ENCODE measurements around the gene CKAP5.
"Not testable (repeated sequence)": the region's sequence is repeated elsewhere in the genome, so short reads cannot be mapped to it uniquely, and the experiment has no call there.

Gene CKAP5

GRCh38 chr11:46725338-46726205 lies 120.5 kb downstream of the CKAP5 start:
- DNase-seq: no peak

GRCh38 chr11:46724088-46724487 lies 122.0 kb downstream of the CKAP5 start:
- DNase-seq: no peak

- no peak for DNase-seq
Observed at GRCh38 chr11:46723359-46723680, 122.8 kb downstream of the CKAP5 start.

GRCh38 chr11:46722566-46723358 lies 123.3 kb downstream of the CKAP5 start:
- no peak for DNase-seq

GRCh38 chr11:46721286-46721685 lies 124.8 kb downstream of the CKAP5 start:
- no peak for DNase-seq

GRCh38 chr11:46719543-46720218 lies 126.4 kb downstream of the CKAP5 start:
- no peak for DNase-seq

- DNase-seq: no peak
Observed at GRCh38 chr11:46719048-46719542, 127.0 kb downstream of the CKAP5 start, which contains the start of gene F2. Gene F2 (plus strand): TSS chr11:46719213. CDS start chr11:46719236, 23 bp downstream.

- DNase-seq: no peak
Observed at GRCh38 chr11:46718155-46719019, 127.7 kb downstream of the CKAP5 start.

- DNase-seq: not testable (repeated sequence)
Observed at GRCh38 chr11:46717825-46718154, 128.3 kb downstream of the CKAP5 start.

- DNase-seq: no peak
Observed at GRCh38 chr11:46712874-46713576, 133.1 kb downstream of the CKAP5 start.

GRCh38 chr11:46711303-46711702 lies 134.8 kb downstream of the CKAP5 start:
- DNase-seq: no peak

- no peak for DNase-seq
Observed at GRCh38 chr11:46710821-46711269, 135.2 kb downstream of the CKAP5 start.

GRCh38 chr11:46709351-46709750 lies 136.7 kb downstream of the CKAP5 start:
- not testable (repeated sequence) for DNase-seq

GRCh38 chr11:46706886-46707285 lies 139.2 kb downstream of the CKAP5 start:
- no peak for DNase-seq

- DNase-seq: no peak
Observed at GRCh38 chr11:46705070-46705688, 140.9 kb downstream of the CKAP5 start.

GRCh38 chr11:46701078-46701654 lies 144.9 kb downstream of the CKAP5 start:
- DNase-seq: no peak

GRCh38 chr11:46700241-46701077 lies 145.6 kb downstream of the CKAP5 start, which contains the start of the genes ARHGAP1 and ZNF408:
Gene ARHGAP1 (minus strand): TSS chr11:46700619. CDS start chr11:46696107, 4,512 bp downstream.
Gene ZNF408 (plus strand): TSS chr11:46701031. CDS start chr11:46701048, 17 bp downstream.
- DNase-seq: peak; percentile 98 to 99

- no peak for DNase-seq
Observed at GRCh38 chr11:46698597-46698996, 147.5 kb downstream of the CKAP5 start.

- no peak for DNase-seq
Observed at GRCh38 chr11:46697723-46698122, 148.4 kb downstream of the CKAP5 start.

All from CD4-positive, alpha-beta T cell treated with Interferon alpha-2 for 1 hour (primary cell).